Fibroblast of the aortic adventitia (primary cell): ENCODE measurements around the gene MASP1. TPM values are rescaled to one million over a fixed set of nuclear protein-coding genes. Genes with fewer than 3 reads are reported as not detected.

Experiments
- DNase-seq: peaks from one replicate; pipeline ENCODE4 v3.0.0-alpha.2; 2010; ENCODE audit warnings: low read depth
- H3K4me3 ChIP-seq: 2 replicates; pipeline ENCODE4 v1.5.1; 2011; ENCODE audit warnings: low read depth, mild to moderate bottlenecking, control low read depth, low read length, moderate library complexity
- total RNA-seq: library from RNA; depleted of rRNA; stranded (reverse); fragments of >200 nt; gene quantifications from 2 replicates; pipeline ENCODE4 v1.2.3, GENCODE V29; 2012; ENCODE audit warnings: low replicate concordance
- TF ChIP-seq, protein P1 (sequence below): IDR thresholded peaks from 2 replicates; pipeline ENCODE4 v1.5.1; 2011; ENCODE audit warnings: mild to moderate bottlenecking, low read length, control low read depth, inconsistent platforms; ENCODE audit not compliant: insufficient read depth

The MASP1 gene
- total RNA-seq, 1 donor = 19.2 TPM

GRCh38 chr3:187188931-187189330 lies 102.6 kb downstream of the MASP1 start:
- H3K4me3 ChIP-seq = no peak overlapping the region
- DNase-seq = peak; percentile 51
- TF ChIP-seq, protein P1, sequence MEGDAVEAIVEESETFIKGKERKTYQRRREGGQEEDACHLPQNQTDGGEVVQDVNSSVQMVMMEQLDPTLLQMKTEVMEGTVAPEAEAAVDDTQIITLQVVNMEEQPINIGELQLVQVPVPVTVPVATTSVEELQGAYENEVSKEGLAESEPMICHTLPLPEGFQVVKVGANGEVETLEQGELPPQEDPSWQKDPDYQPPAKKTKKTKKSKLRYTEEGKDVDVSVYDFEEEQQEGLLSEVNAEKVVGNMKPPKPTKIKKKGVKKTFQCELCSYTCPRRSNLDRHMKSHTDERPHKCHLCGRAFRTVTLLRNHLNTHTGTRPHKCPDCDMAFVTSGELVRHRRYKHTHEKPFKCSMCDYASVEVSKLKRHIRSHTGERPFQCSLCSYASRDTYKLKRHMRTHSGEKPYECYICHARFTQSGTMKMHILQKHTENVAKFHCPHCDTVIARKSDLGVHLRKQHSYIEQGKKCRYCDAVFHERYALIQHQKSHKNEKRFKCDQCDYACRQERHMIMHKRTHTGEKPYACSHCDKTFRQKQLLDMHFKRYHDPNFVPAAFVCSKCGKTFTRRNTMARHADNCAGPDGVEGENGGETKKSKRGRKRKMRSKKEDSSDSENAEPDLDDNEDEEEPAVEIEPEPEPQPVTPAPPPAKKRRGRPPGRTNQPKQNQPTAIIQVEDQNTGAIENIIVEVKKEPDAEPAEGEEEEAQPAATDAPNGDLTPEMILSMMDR = no peak

- peak; percentile 96 for DNase-seq
- TF ChIP-seq, protein P1 = no peak
- no peak overlapping the region for H3K4me3 ChIP-seq
These were observed 104.6 kb downstream of the MASP1 start for GRCh38 chr3:187186801-187187421.

GRCh38 chr3:187186375-187186774 lies 105.2 kb downstream of the MASP1 start:
- no peak for DNase-seq
- H3K4me3 ChIP-seq = no peak overlapping the region
- TF ChIP-seq, protein P1 = no peak

GRCh38 chr3:187185759-187186158 lies 105.8 kb downstream of the MASP1 start:
- TF ChIP-seq, protein P1 = no peak
- H3K4me3 ChIP-seq = no peak overlapping the region
- DNase-seq = no peak

Other genes starting within 250 kb of the MASP1 start
- gene RPL39L, start 152.2 kb downstream of the MASP1 start, total RNA-seq = 2.8 and 33.8 TPM in 2 replicates
- not detected in 2 replicates for gene RTP1, start 94.3 kb downstream of the MASP1 start, total RNA-seq
- gene RTP4, start 76.6 kb upstream of the MASP1 start, total RNA-seq = 2.8 and 2.9 TPM in 2 replicates